AG04449 (cell line): ENCODE results near the gene DNAI4.

Experiments used
- CTCF ChIA-PET: fragments of 350-600 bp; formaldehyde crosslinking; extraction: SDS; loops from one replicate; lab custom pipeline; 2021; ENCODE audit warnings: antibody characterized with exemption; lab: Yijun Ruan, JAX
- POLR2A ChIA-PET: fragments of 400-600, 350-600 bp; formaldehyde crosslinking; extraction: SDS; loops from one replicate; lab custom pipeline; 2020; ENCODE audit warnings: antibody characterized with exemption, inconsistent platforms; lab: Yijun Ruan, JAX
- DNase-seq: peaks from one replicate; pipeline ENCODE4 v3.0.0-alpha.2; 2010; ENCODE audit warnings: low read depth, low spot score
- H3K4me3 ChIP-seq: 2 replicates; pipeline ENCODE4 v1.5.1; 2011; ENCODE audit warnings: low read depth, mild to moderate bottlenecking, control low read depth, low read length
- CTCF ChIP-seq: IDR thresholded peaks from one replicate; pipeline ENCODE4 v1.5.1; 2011; ENCODE audit warnings: mild to moderate bottlenecking, moderate library complexity, low read length, control low read depth, inconsistent platforms; ENCODE audit not compliant: insufficient read depth; ENCODE audit errors: missing control alignments

The DNAI4 gene

GRCh38 chr1:66937529-66938234, 13.0 kb upstream of the DNAI4 start:
- no peak overlapping the region for H3K4me3 ChIP-seq
- POLR2A ChIA-PET: interaction anchor here (1.2 kb wide), 1 partner anchor 8 kb away, joined by 5 read pairs; no protein-coding TSS in a partner anchor
- TF ChIP-seq CTCF: no peak
- no peak for DNase-seq
- CTCF ChIA-PET: interaction anchor here (0.8 kb wide), 1 partner anchor 24 kb away, joined by 3 read pairs; no protein-coding TSS in a partner anchor

GRCh38 chr1:66933887-66934700, 9.4 kb upstream of the DNAI4 start:
- no peak overlapping the region for H3K4me3 ChIP-seq
- ChIA-PET POLR2A (no interaction called here), CTCF (interaction anchor here (1.5 kb wide), 1 partner anchor 9 kb away, joined by 3 read pairs; the partner anchor contains the start of gene MIER1)
- TF ChIP-seq CTCF: no peak
- no peak for DNase-seq

GRCh38 chr1:66932291-66932690, 7.6 kb upstream of the DNAI4 start:
- H3K4me3 ChIP-seq: no peak overlapping the region
- CTCF ChIA-PET: no interaction called here
- no peak for DNase-seq
- POLR2A ChIA-PET: no interaction called here
- TF ChIP-seq CTCF: no peak

- no peak for TF ChIP-seq CTCF
- DNase-seq: no peak
- H3K4me3 ChIP-seq: peak overlapping the region; percentile 78
- ChIA-PET CTCF (no interaction called here), POLR2A (no interaction called here)
Observed at GRCh38 chr1:66931590-66931989, 6.9 kb upstream of the DNAI4 start.

- TF ChIP-seq CTCF: no peak
- peak overlapping the region; percentile 78 for H3K4me3 ChIP-seq
- no peak for DNase-seq
- POLR2A ChIA-PET: interaction anchor here (0.5 to 1.2 kb wide), 4 partner anchors 7 to 266 kb away, joined by 3 to 5 read pairs (median 4); no protein-coding TSS in a partner anchor
- CTCF ChIA-PET: interaction anchor here (1.3 to 1.9 kb wide), 4 partner anchors 9 to 30 kb away, joined by 3 to 6 read pairs (median 4); no protein-coding TSS in a partner anchor
Observed at GRCh38 chr1:66930823-66931174, 6.1 kb upstream of the DNAI4 start.
